ENCODE results near the gene TIMM44. TPM values are rescaled to one million over a fixed set of nuclear protein-coding genes. Genes with fewer than 3 reads are reported as not detected.

Gene TIMM44
- total and polyA plus RNA-seq, 2 of the 8 experiments (the other 6 are each of a cell fraction or from before 2014, with no cell fraction given) = 131 to 150 TPM

DNA sequence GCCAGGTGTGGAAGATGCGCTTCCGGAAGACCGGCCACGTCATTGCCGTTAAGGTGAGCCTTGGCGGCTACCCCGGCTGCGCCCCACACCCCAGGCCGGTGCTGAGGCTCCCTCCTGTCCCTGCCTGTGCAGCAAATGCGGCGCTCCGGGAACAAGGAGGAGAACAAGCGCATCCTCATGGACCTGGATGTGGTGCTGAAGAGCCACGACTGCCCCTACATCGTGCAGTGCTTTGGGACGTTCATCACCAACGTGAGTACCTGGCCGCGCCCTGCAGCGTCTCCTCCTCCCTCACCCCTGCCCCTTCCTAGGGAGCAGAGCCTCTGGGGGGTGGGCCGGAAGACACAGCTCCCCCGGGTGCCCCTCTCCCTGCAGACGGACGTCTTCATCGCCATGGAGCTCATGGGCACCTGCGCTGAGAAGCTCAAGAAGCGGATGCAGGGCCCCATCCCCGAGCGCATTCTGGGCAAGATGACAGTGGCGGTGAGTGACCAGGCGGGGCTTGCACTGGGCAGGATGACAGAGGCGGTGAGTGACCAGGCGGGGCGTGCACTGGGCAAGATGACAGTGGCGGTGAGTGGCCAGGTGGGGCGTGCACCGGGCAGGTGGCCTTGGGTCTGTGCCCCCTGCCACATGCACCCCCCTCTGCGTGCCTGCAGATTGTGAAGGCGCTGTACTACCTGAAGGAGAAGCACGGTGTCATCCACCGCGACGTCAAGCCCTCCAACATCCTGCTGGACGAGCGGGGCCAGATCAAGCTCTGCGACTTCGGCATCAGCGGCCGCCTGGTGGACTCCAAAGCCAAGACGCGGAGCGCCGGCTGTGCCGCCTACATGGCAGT lies 32.9 kb downstream of the TIMM44 start (continued):
- TF ChIP-seq JUND (IDR thresholded peaks at IDR 0.05; ENCODE audit: low read length) = no peak
- TF ChIP-seq RNF2 (IDR thresholded peaks at IDR 0.05; ENCODE audit: borderline replicate concordance, low read depth, low read length, missing control alignments, poor library complexity, severe bottlenecking) = no peak
